Skeletal muscle cell (primary cell): Measurements from ENCODE around the gene JDP2.
"Not testable (repeated sequence)": the region's sequence is repeated elsewhere in the genome, so short reads cannot be mapped to it uniquely, and the experiment has no call there.

Source experiments
- DNase-seq: peaks from one replicate; pipeline ENCODE4 v3.0.0-alpha.2; 2010; ENCODE audit warnings: low read depth
- H3K4me3 ChIP-seq: 2 replicates; pipeline ENCODE4 v1.5.1; 2011; ENCODE audit warnings: low read depth, mild to moderate bottlenecking, control low read depth, low read length, moderate library complexity

Gene JDP2

GRCh38 chr14:75471059-75471458 lies 43.2 kb downstream of the JDP2 start:
- H3K4me3 ChIP-seq, result no peak overlapping the region
- no peak for DNase-seq

- not testable (repeated sequence) for H3K4me3 ChIP-seq, DNase-seq
Measured at GRCh38 chr14:75474127-75474526, 46.3 kb downstream of the JDP2 start.

GRCh38 chr14:75476274-75476995 lies 48.6 kb downstream of the JDP2 start:
- no peak for DNase-seq
- H3K4me3 ChIP-seq, result no peak overlapping the region

- DNase-seq, result no peak
- no peak overlapping the region for H3K4me3 ChIP-seq
Measured at GRCh38 chr14:75477881-75478280, 50.1 kb downstream of the JDP2 start.

GRCh38 chr14:75479770-75480600 lies 52.2 kb downstream of the JDP2 start:
- no peak for DNase-seq
- H3K4me3 ChIP-seq, result no peak overlapping the region

GRCh38 chr14:75482366-75482765 lies 54.5 kb downstream of the JDP2 start:
- H3K4me3 ChIP-seq, result no peak overlapping the region
- no peak for DNase-seq

- H3K4me3 ChIP-seq, result no peak overlapping the region
- no peak for DNase-seq
Measured at GRCh38 chr14:75484711-75485429, 57.0 kb downstream of the JDP2 start.

- no peak overlapping the region for H3K4me3 ChIP-seq
- DNase-seq, result no peak
Measured at GRCh38 chr14:75486318-75486717, 58.5 kb downstream of the JDP2 start.

GRCh38 chr14:75487155-75487671 lies 59.4 kb downstream of the JDP2 start:
- H3K4me3 ChIP-seq, result no peak overlapping the region
- DNase-seq, result no peak

- H3K4me3 ChIP-seq, result no peak overlapping the region
- DNase-seq, result no peak
Measured at GRCh38 chr14:75489480-75489837, 61.6 kb downstream of the JDP2 start.

- no peak overlapping the region for H3K4me3 ChIP-seq
- DNase-seq, result no peak
Measured at GRCh38 chr14:75491376-75491978, 63.7 kb downstream of the JDP2 start.

GRCh38 chr14:75492832-75493591 lies 65.2 kb downstream of the JDP2 start:
- H3K4me3 ChIP-seq, result no peak overlapping the region
- no peak for DNase-seq

GRCh38 chr14:75493592-75494087 lies 65.8 kb downstream of the JDP2 start:
- DNase-seq, result no peak
- no peak overlapping the region for H3K4me3 ChIP-seq

- no peak for DNase-seq
- no peak overlapping the region for H3K4me3 ChIP-seq
Measured at GRCh38 chr14:75494896-75495295, 67.1 kb downstream of the JDP2 start.

- H3K4me3 ChIP-seq, result no peak overlapping the region
- no peak for DNase-seq
Measured at GRCh38 chr14:75495399-75495798, 67.6 kb downstream of the JDP2 start.

GRCh38 chr14:75495882-75496281 lies 68.1 kb downstream of the JDP2 start:
- DNase-seq, result no peak
- H3K4me3 ChIP-seq, result no peak overlapping the region

- DNase-seq, result no peak
- H3K4me3 ChIP-seq, result no peak overlapping the region
Measured at GRCh38 chr14:75496755-75497154, 68.9 kb downstream of the JDP2 start.

- DNase-seq, result no peak
- no peak overlapping the region for H3K4me3 ChIP-seq
Measured at GRCh38 chr14:75497191-75497590, 69.4 kb downstream of the JDP2 start.

- no peak overlapping the region for H3K4me3 ChIP-seq
- DNase-seq, result no peak
Measured at GRCh38 chr14:75497701-75498100, 69.9 kb downstream of the JDP2 start.
